ENCODE data around the gene SLC25A45. TPM values are rescaled to one million over a fixed set of nuclear protein-coding genes. Genes with fewer than 3 reads are reported as not detected.
"Not testable (repeated sequence)": the region's sequence is repeated elsewhere in the genome, so short reads cannot be mapped to it uniquely, and the experiment has no call there.

Gene SLC25A45
- polyA plus RNA-seq, 1 donor = 5.7 TPM

DNA sequence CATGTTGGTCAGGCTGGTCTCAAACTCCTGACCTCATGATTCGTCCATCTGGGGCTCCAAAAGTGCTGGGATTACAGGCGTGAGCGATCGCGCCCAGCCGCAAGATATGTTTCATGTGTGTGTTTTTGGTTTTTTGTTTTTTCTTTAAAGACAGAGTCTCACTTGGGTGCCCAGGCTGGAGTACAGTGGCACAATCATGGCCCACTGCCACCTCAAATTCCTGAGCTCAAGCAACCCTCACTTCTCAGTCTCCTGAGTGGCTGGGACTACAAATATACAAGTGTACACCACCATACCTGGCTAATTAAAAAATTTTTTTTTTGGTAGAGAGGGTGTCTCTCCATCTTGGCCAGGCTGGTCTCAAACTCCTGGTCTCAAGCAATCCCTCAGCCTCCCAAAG, 19.5 kb downstream of the SLC25A45 start:
- DNase-seq (ENCODE audit: low read depth) = no peak

DNA sequence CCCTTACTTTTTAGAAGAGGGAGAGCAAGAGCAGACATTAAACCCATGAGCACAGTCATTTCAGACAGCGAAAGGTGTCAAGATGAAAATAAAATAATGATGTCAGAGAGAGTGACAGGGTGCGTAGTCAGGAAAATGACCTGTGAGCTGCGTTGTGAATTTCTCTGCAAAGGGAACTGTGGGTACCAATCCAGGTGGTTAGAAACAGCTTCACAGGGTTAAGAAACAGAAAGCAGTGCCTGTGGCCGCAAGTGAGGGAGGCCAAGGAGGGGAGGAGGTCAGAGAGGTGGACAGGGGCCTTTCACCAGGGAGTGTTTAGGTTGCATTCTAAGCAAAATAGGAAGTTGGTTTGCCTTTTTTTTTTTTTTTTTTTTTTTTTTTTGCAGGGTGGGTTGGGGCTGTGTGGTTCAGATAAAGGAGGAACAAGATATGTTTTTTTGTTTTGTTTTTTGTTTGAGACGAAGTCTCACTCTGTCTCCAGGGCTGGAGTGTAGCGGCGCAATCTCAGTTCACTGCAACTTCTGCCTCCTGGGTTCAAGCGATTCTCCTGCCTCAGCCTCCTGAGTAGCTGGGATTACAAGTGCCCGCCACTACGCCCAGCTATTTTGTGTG, 20.0 kb downstream of the SLC25A45 start:
- DNase-seq (ENCODE audit: low read depth) = no peak

- no peak for DNase-seq (ENCODE audit: low read depth)
These were observed 24.5 kb downstream of the SLC25A45 start for GRCh38 chr11:65357856-65358356.

GRCh38 chr11:65356394-65356972, 26.0 kb downstream of the SLC25A45 start:
- DNase-seq (ENCODE audit: low read depth) = no peak

GRCh38 chr11:65355776-65356393, 26.6 kb downstream of the SLC25A45 start:
- DNase-seq (ENCODE audit: low read depth) = no peak

DNA sequence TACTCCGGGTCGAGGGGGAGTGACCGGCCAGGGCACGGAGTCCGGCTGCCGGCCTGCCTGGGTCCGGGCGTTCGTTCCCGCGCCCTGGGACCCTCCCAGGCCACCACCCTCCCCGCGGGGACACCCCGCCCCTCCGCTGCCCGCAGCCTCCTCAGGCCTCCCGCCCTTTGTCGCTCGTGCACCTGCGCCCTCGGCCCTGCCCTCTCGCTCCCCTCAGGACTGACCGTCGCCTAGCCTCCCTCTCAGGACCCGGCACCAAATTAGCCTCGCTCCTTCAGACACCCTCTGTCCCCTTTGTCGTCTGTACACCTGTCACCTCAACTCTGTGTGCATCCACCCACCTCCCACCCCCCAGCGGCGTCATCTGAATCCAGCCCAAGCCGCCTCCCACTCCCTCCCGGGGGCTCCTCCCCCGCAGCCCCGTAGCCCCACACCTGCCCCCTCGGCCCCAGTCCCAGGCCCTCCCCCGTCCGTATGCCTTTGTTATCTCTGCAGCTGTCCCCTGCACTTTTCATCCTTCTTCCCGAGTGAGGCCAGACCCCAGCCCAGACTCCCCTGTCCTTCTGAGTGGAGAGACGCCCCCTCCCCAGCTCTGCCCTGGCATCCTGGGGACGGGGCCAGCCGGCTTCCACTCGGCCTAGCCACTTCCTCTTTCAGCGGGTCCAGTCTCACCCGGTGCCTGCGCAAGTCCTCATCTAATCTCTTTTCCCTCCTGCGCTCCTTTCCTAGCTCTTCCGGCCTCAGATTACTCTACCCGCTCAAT, 27.3 kb downstream of the SLC25A45 start:
- DNase-seq (ENCODE audit: low read depth) = no peak

- peak; percentile 76 for DNase-seq (ENCODE audit: low read depth)
These were observed 28.0 kb downstream of the SLC25A45 start, which contains the start of gene TIGD3 for GRCh38 chr11:65354265-65355012. Gene TIGD3 (plus strand): TSS chr11:65354751. CDS start chr11:65355809, 1,058 bp downstream.

DNA sequence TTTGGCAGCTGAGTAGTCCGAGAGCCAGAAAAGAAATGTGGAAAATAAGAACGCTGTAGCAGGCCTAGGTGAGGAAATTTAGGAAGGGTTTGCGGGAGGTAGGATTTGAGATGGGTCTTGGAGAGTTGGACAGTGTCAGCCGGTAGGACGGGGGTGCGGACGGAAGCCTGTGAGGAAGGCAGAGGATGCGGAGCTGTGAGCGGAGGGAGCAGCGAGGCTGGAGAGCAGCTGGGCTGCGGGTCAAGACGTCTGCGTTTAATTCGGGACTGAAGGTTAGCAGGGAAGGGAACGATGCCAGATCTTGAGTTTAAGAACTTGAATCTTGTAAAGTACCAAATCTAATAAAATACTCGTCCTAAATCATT, 28.6 kb downstream of the SLC25A45 start:
- DNase-seq (ENCODE audit: low read depth) = no peak

GRCh38 chr11:65353376-65353775, 29.1 kb downstream of the SLC25A45 start:
- no peak for DNase-seq (ENCODE audit: low read depth)

GRCh38 chr11:65352783-65353182, 29.7 kb downstream of the SLC25A45 start:
- no peak for DNase-seq (ENCODE audit: low read depth)

DNA sequence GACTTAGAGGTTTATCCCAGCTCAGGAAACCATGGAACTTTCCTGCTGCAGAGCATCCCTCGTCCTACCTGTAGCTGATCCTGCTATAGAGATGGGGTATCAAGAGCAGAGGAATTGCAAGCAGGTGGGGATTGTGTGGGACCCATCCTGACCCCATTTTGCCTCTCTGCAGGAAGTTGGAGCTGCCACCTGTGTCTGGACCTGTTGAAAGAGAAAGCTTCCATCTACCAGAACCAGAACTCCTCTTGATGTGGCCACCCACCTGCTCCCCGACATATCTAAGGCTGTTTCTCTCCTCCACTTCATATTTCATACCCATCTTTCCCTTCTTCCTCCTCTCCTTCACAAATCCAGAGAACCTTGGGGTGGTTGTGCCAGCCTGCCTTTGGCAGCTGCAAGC, 30.9 kb downstream of the SLC25A45 start:
- no peak for DNase-seq (ENCODE audit: low read depth)

DNA sequence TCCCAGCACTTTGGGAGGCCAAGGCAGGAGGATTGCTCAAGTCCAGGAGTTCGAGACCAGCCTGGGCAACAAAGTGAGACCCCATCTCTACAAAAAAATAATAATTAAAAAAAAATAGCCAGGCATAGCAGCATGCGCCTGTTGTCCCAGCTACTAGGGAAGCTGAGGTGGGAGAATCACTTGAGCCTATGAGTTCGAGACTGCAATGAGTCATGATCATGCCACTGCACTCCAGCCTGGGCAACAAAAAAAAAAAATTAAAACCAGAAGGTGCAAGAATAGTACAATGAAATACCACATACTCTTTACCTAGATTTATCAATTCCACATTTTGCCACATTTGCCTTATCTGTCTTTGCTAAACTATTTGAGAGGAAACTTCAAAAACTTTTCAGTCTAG, 40.6 kb downstream of the SLC25A45 start:
- no peak for DNase-seq (ENCODE audit: low read depth)

DNA sequence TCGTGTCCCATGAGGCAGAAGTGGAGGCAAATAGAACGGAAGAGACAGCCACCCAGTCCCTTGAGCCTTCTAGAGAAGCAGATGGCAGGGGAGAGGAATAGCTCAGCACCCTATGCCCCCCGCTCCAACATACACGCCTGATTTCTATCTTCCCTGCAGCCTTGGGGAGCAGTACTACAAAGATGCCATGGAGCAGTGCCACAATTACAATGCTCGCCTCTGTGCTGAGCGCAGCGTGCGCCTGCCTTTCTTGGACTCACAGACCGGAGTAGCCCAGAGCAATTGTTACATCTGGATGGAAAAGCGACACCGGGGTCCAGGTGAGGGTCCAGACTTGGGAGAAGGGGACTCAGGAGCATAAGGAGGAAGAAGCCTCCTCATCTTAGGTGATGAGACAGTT, 42.2 kb downstream of the SLC25A45 start:
- DNase-seq (ENCODE audit: low read depth) = no peak

DNA sequence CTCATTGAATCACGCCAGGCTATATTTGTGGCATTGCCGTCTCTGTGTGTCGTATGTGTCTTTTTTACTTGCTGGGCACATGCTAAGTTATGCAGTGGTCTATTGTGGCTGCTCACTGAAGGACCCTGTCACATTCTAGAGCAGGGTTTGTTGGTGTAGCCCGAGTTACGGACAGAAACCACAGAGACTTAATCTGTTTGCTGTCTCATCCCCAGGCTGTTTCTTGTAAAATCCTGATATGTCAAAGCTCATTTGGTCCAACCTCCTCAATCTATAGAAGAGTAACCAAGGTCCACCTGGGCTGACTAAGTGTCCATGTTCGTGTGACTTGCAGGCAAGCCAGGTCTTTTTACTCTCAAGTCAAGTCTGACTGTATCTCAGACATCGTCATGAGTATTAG, 43.8 kb downstream of the SLC25A45 start:
- no peak for DNase-seq (ENCODE audit: low read depth)

DNA sequence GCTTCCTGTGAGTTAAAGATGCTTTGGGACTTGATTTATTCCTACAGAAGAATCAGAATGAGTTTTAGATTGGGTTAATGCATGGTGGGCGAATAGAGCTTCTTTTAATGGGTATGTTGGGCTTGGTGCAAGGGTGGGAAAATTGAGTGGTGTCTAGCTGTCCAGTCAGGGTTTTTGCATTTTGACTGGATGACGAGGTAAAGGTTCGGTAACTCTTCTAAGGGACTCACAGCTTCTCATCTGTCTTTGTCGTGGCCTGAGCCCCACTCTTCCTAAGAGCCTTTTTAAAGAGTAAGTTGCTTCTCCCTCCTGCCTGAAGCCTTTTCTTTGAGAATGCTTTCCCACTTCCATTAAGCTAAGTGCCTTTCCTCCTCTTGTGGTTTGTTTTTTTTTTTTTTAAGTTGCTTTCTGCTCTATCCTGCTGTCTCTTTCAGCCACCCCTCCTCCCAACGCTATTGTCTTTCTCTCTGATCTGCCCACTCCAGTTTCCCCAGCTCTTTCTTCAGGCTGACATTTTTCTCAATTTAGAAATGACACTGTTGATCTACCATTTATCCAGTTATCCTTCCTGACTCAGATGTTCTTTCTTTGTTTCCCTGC, 47.6 kb downstream of the SLC25A45 start:
- DNase-seq (ENCODE audit: low read depth) = no peak

- not testable (repeated sequence) for DNase-seq (ENCODE audit: low read depth)
These were observed 49.9 kb downstream of the SLC25A45 start for GRCh38 chr11:65332591-65332990.

DNA sequence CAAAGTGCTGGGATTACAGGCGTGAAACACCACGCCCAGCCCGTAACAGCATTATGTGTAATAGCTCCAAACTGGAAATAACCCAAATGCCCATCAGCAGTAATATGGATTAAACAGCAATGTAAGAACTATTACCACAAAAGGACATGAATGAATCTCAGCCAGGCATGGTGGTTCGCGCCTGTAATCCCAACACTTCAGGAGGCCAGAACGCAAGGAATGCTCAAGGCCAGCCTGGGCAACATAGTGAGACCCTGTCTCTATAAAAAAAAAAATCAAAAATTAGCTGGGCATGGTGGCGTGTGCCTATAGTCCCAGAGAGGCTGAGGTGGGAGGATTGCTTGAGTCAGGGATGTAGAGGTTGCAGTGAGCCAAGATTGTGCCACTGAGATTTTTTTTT, 51.9 kb downstream of the SLC25A45 start:
- DNase-seq (ENCODE audit: low read depth) = no peak

GRCh38 chr11:65329944-65330403, 52.5 kb downstream of the SLC25A45 start:
- peak; percentile 82 for DNase-seq (ENCODE audit: low read depth)

- DNase-seq (ENCODE audit: low read depth) = no peak
These were observed 53.0 kb downstream of the SLC25A45 start for GRCh38 chr11:65329478-65329877.

- no peak for DNase-seq (ENCODE audit: low read depth)
These were observed 55.4 kb downstream of the SLC25A45 start for GRCh38 chr11:65327021-65327420.

DNA sequence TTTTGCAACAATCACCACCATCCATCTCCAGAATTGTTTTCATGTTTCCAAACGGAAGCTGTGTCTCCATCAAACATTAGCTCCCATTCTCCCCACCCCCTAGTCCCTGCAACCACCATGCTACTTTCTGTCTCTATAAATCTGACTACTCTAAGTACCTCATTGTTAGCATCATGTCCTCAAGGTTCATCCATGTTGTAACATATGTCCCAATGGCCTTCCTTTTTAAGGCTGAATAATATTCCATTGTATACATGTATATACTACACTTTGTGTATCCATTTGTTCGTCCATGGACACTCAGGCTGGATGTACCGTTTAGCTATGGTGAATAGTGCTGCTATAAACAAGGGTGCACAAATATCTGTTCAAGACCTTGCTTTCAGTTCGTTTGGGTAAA, 57.0 kb downstream of the SLC25A45 start:
- DNase-seq (ENCODE audit: low read depth) = no peak

Measured in forelimb muscle (tissue), 1 donor.